Endothelial cell of umbilical vein (primary cell): ENCODE results near the gene ZBTB20. TPM values are rescaled to one million over a fixed set of nuclear protein-coding genes. Genes with fewer than 3 reads are reported as not detected.
"Not testable (repeated sequence)": the region's sequence is repeated elsewhere in the genome, so short reads cannot be mapped to it uniquely, and the experiment has no call there.

Experiments used
- BruUV-seq: library from RNA; stranded (reverse); fragments of 400-500 nt; replicated peaks from 2 replicates; lab custom pipeline; 2021; lab: Mats Ljungman, UMichigan
- CTCF ChIA-PET: fragments of 300-600, 350-600 bp; sonication (Branson Sonifier 250); formaldehyde crosslinking; loops from one replicate; lab custom pipeline; 2021; ENCODE audit warnings: antibody characterized with exemption, inconsistent platforms; lab: Charles Lee
- POLR2A ChIA-PET: fragments of 300-600, 350-600 bp; sonication (Branson Sonifier 250); formaldehyde crosslinking; loops from one replicate; lab custom pipeline; 2021; ENCODE audit warnings: antibody characterized with exemption, inconsistent platforms; lab: Charles Lee
- DNase-seq: peaks from one replicate; pipeline ENCODE4 v3.0.0-alpha.2; 2011; ENCODE audit warnings: low read depth, low spot score
- FAIRE-seq: peaks from 2 replicates; lab custom pipeline; 2011; peaks lifted over from hg19 to GRCh38; lab: Jason Lieb, UNC
- H2AFZ ChIP-seq: 2 replicates; pipeline ENCODE4 v1.6.0; 2012; ENCODE audit warnings: low read depth, low read length, control low read depth, inconsistent platforms
- H3K27ac ChIP-seq: 2 replicates; pipeline ENCODE4 v1.5.1; 2011; ENCODE audit warnings: low read depth, mild to moderate bottlenecking, control low read depth, low read length, moderate library complexity; ENCODE audit not compliant: insufficient read depth
- H3K27me3 ChIP-seq, 2 experiments: 2 replicates each; pipeline versions ENCODE4 v1.6.0 to v1.6.1; 2011; ENCODE audit warnings: low read length in 2 of 2, mixed read lengths in 1 of 2; ENCODE audit not compliant: control insufficient read depth in 2 of 2, insufficient read depth in 2 of 2
- H3K36me3 ChIP-seq, 2 experiments: 2 replicates in 1 of 2; 3 replicates in 1 of 2; pipeline ENCODE4 v1.5.1; 2011; ENCODE audit warnings: low read length in 2 of 2, mild to moderate bottlenecking in 1 of 2, moderate library complexity in 1 of 2; ENCODE audit not compliant: control insufficient read depth in 2 of 2, insufficient read depth in 2 of 2; ENCODE audit errors: extremely low read depth in 1 of 2
- H3K4me1 ChIP-seq: 3 replicates; pipeline ENCODE4 v1.5.1; 2011; ENCODE audit warnings: mild to moderate bottlenecking, low read length; ENCODE audit not compliant: control insufficient read depth, insufficient read depth; ENCODE audit errors: extremely low read depth
- H3K4me2 ChIP-seq: 2 replicates; pipeline ENCODE4 v1.6.1; 2011; ENCODE audit warnings: low read length, control low read depth, mixed read lengths; ENCODE audit not compliant: insufficient read depth
- H3K4me3 ChIP-seq, 3 experiments: fragments of 200-600 bp in 1 of 3; sonication (generic), shearing (Covaris generic) in 1 of 3; replicated peaks in 1 of 3; 2 replicates each; pipeline ENCODE4 v1.5.1; 2011 to 2016; ENCODE audit warnings: control low read depth in 3 of 3, low read length in 3 of 3, mild to moderate bottlenecking in 2 of 3, inconsistent platforms in 1 of 3, low read depth in 1 of 3, moderate library complexity in 1 of 3; ENCODE audit not compliant: insufficient read depth in 1 of 3
- H3K79me2 ChIP-seq: 2 replicates; pipeline ENCODE4 v1.6.0; 2012; ENCODE audit warnings: low read length, inconsistent platforms; ENCODE audit not compliant: control insufficient read depth, insufficient read depth
- H3K9ac ChIP-seq: replicated peaks from 2 replicates; pipeline ENCODE3; 2011; ENCODE audit warnings: low read length, control low read depth; ENCODE audit not compliant: insufficient read depth; ENCODE audit errors: extremely low read depth
- H3K9me1 ChIP-seq: replicated peaks from 3 replicates; pipeline ENCODE4 v1.6.0; 2011; ENCODE audit warnings: mild to moderate bottlenecking, low read length; ENCODE audit not compliant: control insufficient read depth, insufficient read depth; ENCODE audit errors: extremely low read depth
- H3K9me3 ChIP-seq: replicated peaks from 2 replicates; pipeline ENCODE4 v1.5.1; 2012; ENCODE audit warnings: low read length, inconsistent platforms; ENCODE audit not compliant: control insufficient read depth, insufficient read depth
- H4K20me1 ChIP-seq: replicated peaks from 2 replicates; pipeline ENCODE3; 2011; ENCODE audit warnings: mild to moderate bottlenecking, low read length; ENCODE audit not compliant: control insufficient read depth, insufficient read depth; ENCODE audit errors: extremely low read depth
- FOS ChIP-seq: IDR thresholded peaks from 2 replicates; pipeline ENCODE4 v1.6.1; 2011; ENCODE audit warnings: mild to moderate bottlenecking, low read length, moderate library complexity, borderline replicate concordance; ENCODE audit not compliant: insufficient read depth
- dilution Hi-C: fragments of 300-500 bp; cut with MboI; formaldehyde crosslinking; loops from one replicate; pipeline ENCODE4 v1.15.0; 2019; ENCODE audit warnings: low sequenced_read_pairs; ENCODE audit not compliant: extremely low pct_ligation_motif_present
- intact Hi-C: fragments of 100-400 bp; cut with micrococcal nuclease; formaldehyde crosslinking; loops from one replicate; pipeline ENCODE4 v1.10.0; 2022
- polyA plus RNA-seq, 4 experiments: library from polyadenylated mRNA; depleted of rRNA in 3 of 4; stranded (reverse) in 3 of 4; unstranded in 1 of 4; fragments of >200 nt; gene quantifications; 2 replicates each; pipeline versions ENCODE4 v1.2.1 to v1.2.3, GENCODE V29; 2011 to 2012; ENCODE audit warnings: missing spikeins in 1 of 4
- total RNA-seq: library from RNA; stranded (reverse); gene quantifications from 2 replicates; pipeline ENCODE4 v1.2.3, GENCODE V29; 2021

The ZBTB20 gene
- total and polyA plus RNA-seq, 2 donors (not counting 3 experiments of a cell fraction or from before 2014, with no cell fraction given) = 2.1 to 20.5 TPM

DNA sequence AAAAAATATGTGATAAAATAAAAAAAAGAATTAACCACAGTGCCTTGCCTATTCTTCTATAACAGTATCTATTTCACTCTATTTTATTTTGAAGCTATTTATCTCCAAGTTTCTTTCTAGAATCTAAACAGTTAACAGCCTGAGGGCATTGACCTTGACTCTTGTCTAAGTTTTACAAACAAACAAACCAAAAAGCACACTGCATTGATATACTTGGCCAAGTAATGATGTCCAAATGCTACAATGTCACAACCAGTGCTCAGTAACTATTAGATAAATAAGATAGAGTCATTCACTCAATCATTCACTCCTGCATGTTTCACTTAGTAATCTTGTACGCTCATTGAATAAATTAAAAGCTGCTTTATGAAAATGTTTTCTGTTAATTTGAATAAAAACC, 466.8 kb downstream of the ZBTB20 start:
- POLR2A ChIA-PET = no interaction called here
- Histone ChIP-seq H3K36me3 (no peaks in the 10 kb centered on the region), H3K4me3 (no peak overlapping the region), H3K27ac (no peak overlapping the region), H3K9me1 (no peaks in the 10 kb centered on the region), H4K20me1 (no peaks in the 10 kb centered on the region), H3K79me2 (no peaks in the 10 kb centered on the region), H3K27me3 (no peaks in the 10 kb centered on the region), H3K9me3 (no peaks in the 10 kb centered on the region), H3K4me1 (no peaks in the 10 kb centered on the region), H2AFZ (no peak overlapping the region), H3K9ac (no peak overlapping the region), H3K4me2 (no peak overlapping the region)
- dilution Hi-C loops (no loop called here), intact Hi-C loops (no loop called here)
- no peak for DNase-seq
- no TSS peak for BruUV-seq
- CTCF ChIA-PET = no interaction called here
- no peak for TF ChIP-seq FOS
- FAIRE-seq = no peak

DNA sequence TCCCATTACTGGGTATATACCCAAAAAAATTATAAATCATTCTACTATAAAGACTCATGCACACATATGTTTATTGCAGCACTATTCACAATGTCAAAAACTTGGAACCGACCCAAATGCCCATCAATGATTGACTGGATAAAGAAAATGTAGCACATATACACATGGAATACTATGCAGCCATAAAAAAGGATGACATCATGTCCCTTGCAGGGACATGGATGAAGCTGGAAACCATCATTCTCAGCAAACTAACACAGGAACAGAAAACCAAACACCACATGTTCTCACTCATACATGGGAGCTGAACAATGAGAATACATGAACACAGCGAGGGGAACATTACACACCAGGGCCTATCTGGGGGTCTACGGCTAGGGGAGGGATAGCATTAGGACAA, 467.3 kb downstream of the ZBTB20 start:
- intact Hi-C loops, H3K4me3 ChIP-seq, dilution Hi-C loops, H2AFZ ChIP-seq, H3K9ac ChIP-seq, H3K27ac ChIP-seq, H3K79me2 ChIP-seq, H3K4me1 ChIP-seq, FAIRE-seq, DNase-seq, POLR2A ChIA-PET, CTCF ChIA-PET, H3K36me3 ChIP-seq, H3K27me3 ChIP-seq, H4K20me1 ChIP-seq, BruUV-seq, H3K9me1 ChIP-seq, H3K9me3 ChIP-seq, H3K4me2 ChIP-seq: not testable (repeated sequence)
